ENCODE data around the gene LRRC39.

DNA sequence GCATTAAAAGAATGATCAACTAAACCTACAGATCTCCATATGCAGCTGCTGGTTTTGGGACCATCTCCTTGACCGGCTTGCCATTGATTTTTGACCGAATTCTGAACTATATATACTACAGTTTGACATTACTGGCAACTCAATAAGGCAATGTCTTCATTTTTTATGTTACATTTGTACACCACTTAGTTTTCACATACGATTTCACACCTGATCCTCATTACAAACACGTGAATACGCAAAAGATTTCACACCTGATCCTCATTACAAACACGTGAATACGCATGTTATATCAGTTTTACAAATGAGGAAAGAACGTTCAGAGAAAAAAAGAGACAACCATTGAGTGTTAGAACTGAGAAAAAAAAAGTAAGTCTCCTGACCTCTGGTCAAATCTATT, 46.4 kb downstream of the LRRC39 start:
- TF ChIP-seq, protein P1, sequence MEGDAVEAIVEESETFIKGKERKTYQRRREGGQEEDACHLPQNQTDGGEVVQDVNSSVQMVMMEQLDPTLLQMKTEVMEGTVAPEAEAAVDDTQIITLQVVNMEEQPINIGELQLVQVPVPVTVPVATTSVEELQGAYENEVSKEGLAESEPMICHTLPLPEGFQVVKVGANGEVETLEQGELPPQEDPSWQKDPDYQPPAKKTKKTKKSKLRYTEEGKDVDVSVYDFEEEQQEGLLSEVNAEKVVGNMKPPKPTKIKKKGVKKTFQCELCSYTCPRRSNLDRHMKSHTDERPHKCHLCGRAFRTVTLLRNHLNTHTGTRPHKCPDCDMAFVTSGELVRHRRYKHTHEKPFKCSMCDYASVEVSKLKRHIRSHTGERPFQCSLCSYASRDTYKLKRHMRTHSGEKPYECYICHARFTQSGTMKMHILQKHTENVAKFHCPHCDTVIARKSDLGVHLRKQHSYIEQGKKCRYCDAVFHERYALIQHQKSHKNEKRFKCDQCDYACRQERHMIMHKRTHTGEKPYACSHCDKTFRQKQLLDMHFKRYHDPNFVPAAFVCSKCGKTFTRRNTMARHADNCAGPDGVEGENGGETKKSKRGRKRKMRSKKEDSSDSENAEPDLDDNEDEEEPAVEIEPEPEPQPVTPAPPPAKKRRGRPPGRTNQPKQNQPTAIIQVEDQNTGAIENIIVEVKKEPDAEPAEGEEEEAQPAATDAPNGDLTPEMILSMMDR (conservative IDR thresholded peaks at IDR 0.05; ENCODE audit: low read length), result no peak
- no peak for TF ChIP-seq EZH2phosphoT487 (IDR thresholded peaks at IDR 0.05; ENCODE audit: borderline replicate concordance)

All from Loucy (cell line).